K562 (cell line): ENCODE measurements around the gene CTAGE8. TPM values are rescaled to one million over a fixed set of nuclear protein-coding genes. Genes with fewer than 3 reads are reported as not detected.

Experiments used
- polyA plus RNA-seq, 8 experiments: library from polyadenylated mRNA; depleted of rRNA in 4 of 8; stranded (reverse) in 5 of 8; unstranded in 3 of 8; fragments of >200 nt; fragmentation: Nextera tagmentation in 2 of 8; fragmentation: Illumina TruSeq in 1 of 8; extraction: Ambion mirVana in 2 of 8; extraction: Trizol in 1 of 8; gene quantifications; 2 replicates each; pipeline versions ENCODE4 v1.2.1 to v1.2.3, GENCODE V29; 2011 to 2014; ENCODE audit warnings: inconsistent platforms in 1 of 8, missing spikeins in 1 of 8
- total RNA-seq, 7 experiments: library from RNA; depleted of rRNA in 6 of 7; stranded (reverse); fragments of >200 nt in 6 of 7; fragmentation: Illumina TruSeq in 2 of 7; extraction: Trizol in 2 of 7; gene quantifications; 2 replicates each; pipeline versions ENCODE4 v1.2.1 to v1.2.3, GENCODE V29; 2011 to 2021; ENCODE audit warnings: low replicate concordance in 1 of 7

CTAGE8 gene
- total and polyA plus RNA-seq, 9 of the 15 experiments (the other 6 are each of a cell fraction or from before 2014, with no cell fraction given), result 0.04 TPM; not detected in 7

Other genes starting within 250 kb of the CTAGE8 start
Only the 7 nearest of the 12 such genes appear.
- not detected in 2 replicates for gene CTAGE4, start 85.8 kb downstream of the CTAGE8 start, total RNA-seq (2014; rRNA removed)
- gene CTAGE4, start 85.8 kb downstream of the CTAGE8 start, total RNA-seq (2014; rRNA removed; fragmentation: Illumina TruSeq; extraction: Trizol), result not detected in 2 replicates
- gene CTAGE4, start 85.8 kb downstream of the CTAGE8 start, total RNA-seq (2015; rRNA removed; fragmentation: Illumina TruSeq; extraction: Trizol), result 0.04 TPM in 1 of 2 replicates, not detected in the other
- 0.07 TPM in 1 of 2 replicates, not detected in the other for gene CTAGE4, start 85.8 kb downstream of the CTAGE8 start, total RNA-seq (2021)
- gene CTAGE4, start 85.8 kb downstream of the CTAGE8 start, polyA plus RNA-seq (2011; rRNA removed), result 0.08 and 0.17 TPM in 2 replicates
- gene CTAGE4, start 85.8 kb downstream of the CTAGE8 start, polyA plus RNA-seq (2014; fragmentation: Illumina TruSeq; extraction: Trizol), result not detected in 2 replicates
- gene CTAGE4, start 85.8 kb downstream of the CTAGE8 start, polyA plus RNA-seq (2014; fragmentation: Nextera tagmentation; extraction: Ambion mirVana), result not detected
- gene CTAGE4, start 85.8 kb downstream of the CTAGE8 start, polyA plus RNA-seq (2014; rRNA removed), result 0.07 TPM in 1 of 2 replicates, not detected in the other
- gene ARHGEF35, start 73.5 kb downstream of the CTAGE8 start, total RNA-seq (2014; rRNA removed), result not detected in 2 replicates
- 0.22 and 0.36 TPM in 2 replicates for gene ARHGEF35, start 73.5 kb downstream of the CTAGE8 start, total RNA-seq (2014; rRNA removed; fragmentation: Illumina TruSeq; extraction: Trizol)
- 0.30 and 0.33 TPM in 2 replicates for gene ARHGEF35, start 73.5 kb downstream of the CTAGE8 start, total RNA-seq (2015; rRNA removed; fragmentation: Illumina TruSeq; extraction: Trizol)
- 0.22 and 0.49 TPM in 2 replicates for gene ARHGEF35, start 73.5 kb downstream of the CTAGE8 start, total RNA-seq (2021)
- 0.39 and 0.59 TPM in 2 replicates for gene ARHGEF35, start 73.5 kb downstream of the CTAGE8 start, polyA plus RNA-seq (2011; rRNA removed)
- 0.21 TPM in 2 replicates for gene ARHGEF35, start 73.5 kb downstream of the CTAGE8 start, polyA plus RNA-seq (2014; fragmentation: Illumina TruSeq; extraction: Trizol)
- gene ARHGEF35, start 73.5 kb downstream of the CTAGE8 start, polyA plus RNA-seq (2014; fragmentation: Nextera tagmentation; extraction: Ambion mirVana), result not detected
- gene ARHGEF35, start 73.5 kb downstream of the CTAGE8 start, polyA plus RNA-seq (2014; rRNA removed), result 0.16 TPM in 1 of 2 replicates, not detected in the other
- gene OR2A42, start 29.7 kb downstream of the CTAGE8 start, total RNA-seq (2014; rRNA removed), result not detected in 2 replicates
- not detected in 2 replicates for gene OR2A42, start 29.7 kb downstream of the CTAGE8 start, total RNA-seq (2014; rRNA removed; fragmentation: Illumina TruSeq; extraction: Trizol)
- not detected in 2 replicates for gene OR2A42, start 29.7 kb downstream of the CTAGE8 start, total RNA-seq (2015; rRNA removed; fragmentation: Illumina TruSeq; extraction: Trizol)
- not detected in 2 replicates for gene OR2A42, start 29.7 kb downstream of the CTAGE8 start, total RNA-seq (2021)
- gene OR2A42, start 29.7 kb downstream of the CTAGE8 start, polyA plus RNA-seq (2011; rRNA removed), result not detected in 2 replicates
- gene OR2A42, start 29.7 kb downstream of the CTAGE8 start, polyA plus RNA-seq (2014; fragmentation: Illumina TruSeq; extraction: Trizol), result not detected in 2 replicates
- not detected for gene OR2A42, start 29.7 kb downstream of the CTAGE8 start, polyA plus RNA-seq (2014; fragmentation: Nextera tagmentation; extraction: Ambion mirVana)
- gene OR2A42, start 29.7 kb downstream of the CTAGE8 start, polyA plus RNA-seq (2014; rRNA removed), result not detected in 2 replicates
- gene OR2A7, start 4.5 kb downstream of the CTAGE8 start, total RNA-seq (2014; rRNA removed), result not detected in 2 replicates
- gene OR2A7, start 4.5 kb downstream of the CTAGE8 start, total RNA-seq (2014; rRNA removed; fragmentation: Illumina TruSeq; extraction: Trizol), result not detected in 2 replicates
- gene OR2A7, start 4.5 kb downstream of the CTAGE8 start, total RNA-seq (2015; rRNA removed; fragmentation: Illumina TruSeq; extraction: Trizol), result not detected in 2 replicates
- not detected in 2 replicates for gene OR2A7, start 4.5 kb downstream of the CTAGE8 start, total RNA-seq (2021)
- gene OR2A7, start 4.5 kb downstream of the CTAGE8 start, polyA plus RNA-seq (2011; rRNA removed), result 0.06 and 0.08 TPM in 2 replicates
- not detected in 2 replicates for gene OR2A7, start 4.5 kb downstream of the CTAGE8 start, polyA plus RNA-seq (2014; fragmentation: Illumina TruSeq; extraction: Trizol)
- gene OR2A7, start 4.5 kb downstream of the CTAGE8 start, polyA plus RNA-seq (2014; fragmentation: Nextera tagmentation; extraction: Ambion mirVana), result under 1 TPM; 0.03 to 0.10 TPM
- gene OR2A7, start 4.5 kb downstream of the CTAGE8 start, polyA plus RNA-seq (2014; rRNA removed), result not detected in 2 replicates
- gene OR2A1, start 43.1 kb upstream of the CTAGE8 start, total RNA-seq (2014; rRNA removed), result not detected in 2 replicates
- not detected in 2 replicates for gene OR2A1, start 43.1 kb upstream of the CTAGE8 start, total RNA-seq (2014; rRNA removed; fragmentation: Illumina TruSeq; extraction: Trizol)
- gene OR2A1, start 43.1 kb upstream of the CTAGE8 start, total RNA-seq (2015; rRNA removed; fragmentation: Illumina TruSeq; extraction: Trizol), result not detected in 2 replicates
- not detected in 2 replicates for gene OR2A1, start 43.1 kb upstream of the CTAGE8 start, total RNA-seq (2021)
- gene OR2A1, start 43.1 kb upstream of the CTAGE8 start, polyA plus RNA-seq (2011; rRNA removed), result not detected in 2 replicates
- not detected in 2 replicates for gene OR2A1, start 43.1 kb upstream of the CTAGE8 start, polyA plus RNA-seq (2014; fragmentation: Illumina TruSeq; extraction: Trizol)
- not detected for gene OR2A1, start 43.1 kb upstream of the CTAGE8 start, polyA plus RNA-seq (2014; fragmentation: Nextera tagmentation; extraction: Ambion mirVana)
- gene OR2A1, start 43.1 kb upstream of the CTAGE8 start, polyA plus RNA-seq (2014; rRNA removed), result not detected in 2 replicates
- 0.04 and 0.09 TPM in 2 replicates for gene ARHGEF5, start 86.1 kb upstream of the CTAGE8 start, total RNA-seq (2014; rRNA removed)
- 0.18 TPM in 1 of 2 replicates, not detected in the other for gene ARHGEF5, start 86.1 kb upstream of the CTAGE8 start, total RNA-seq (2014; rRNA removed; fragmentation: Illumina TruSeq; extraction: Trizol)
- gene ARHGEF5, start 86.1 kb upstream of the CTAGE8 start, total RNA-seq (2015; rRNA removed; fragmentation: Illumina TruSeq; extraction: Trizol), result 0.07 and 0.11 TPM in 2 replicates
- gene ARHGEF5, start 86.1 kb upstream of the CTAGE8 start, total RNA-seq (2021), result 0.29 and 0.49 TPM in 2 replicates
- gene ARHGEF5, start 86.1 kb upstream of the CTAGE8 start, polyA plus RNA-seq (2011; rRNA removed), result 0.26 and 0.34 TPM in 2 replicates
- 0.10 and 0.12 TPM in 2 replicates for gene ARHGEF5, start 86.1 kb upstream of the CTAGE8 start, polyA plus RNA-seq (2014; fragmentation: Illumina TruSeq; extraction: Trizol)
- gene ARHGEF5, start 86.1 kb upstream of the CTAGE8 start, polyA plus RNA-seq (2014; fragmentation: Nextera tagmentation; extraction: Ambion mirVana), result under 1 TPM in 1 of 2 experiments, not detected in 1; 0.03 TPM
- 0.03 and 0.12 TPM in 2 replicates for gene ARHGEF5, start 86.1 kb upstream of the CTAGE8 start, polyA plus RNA-seq (2014; rRNA removed)
- not detected in 2 replicates for gene NOBOX, start 134.4 kb upstream of the CTAGE8 start, total RNA-seq (2014; rRNA removed)
- not detected in 2 replicates for gene NOBOX, start 134.4 kb upstream of the CTAGE8 start, total RNA-seq (2014; rRNA removed; fragmentation: Illumina TruSeq; extraction: Trizol)
- gene NOBOX, start 134.4 kb upstream of the CTAGE8 start, total RNA-seq (2015; rRNA removed; fragmentation: Illumina TruSeq; extraction: Trizol), result not detected in 2 replicates
- gene NOBOX, start 134.4 kb upstream of the CTAGE8 start, total RNA-seq (2021), result not detected in 2 replicates
- not detected in 2 replicates for gene NOBOX, start 134.4 kb upstream of the CTAGE8 start, polyA plus RNA-seq (2011; rRNA removed)
- gene NOBOX, start 134.4 kb upstream of the CTAGE8 start, polyA plus RNA-seq (2014; fragmentation: Illumina TruSeq; extraction: Trizol), result not detected in 2 replicates
- not detected for gene NOBOX, start 134.4 kb upstream of the CTAGE8 start, polyA plus RNA-seq (2014; fragmentation: Nextera tagmentation; extraction: Ambion mirVana)
- gene NOBOX, start 134.4 kb upstream of the CTAGE8 start, polyA plus RNA-seq (2014; rRNA removed), result not detected in 2 replicates